OCI-LY3 (cell line): Measurements from ENCODE around the gene WFDC12.

Experiments used
- EZH2phosphoT487 ChIP-seq: fragments of 200-600 bp; shearing (Covaris generic); IDR thresholded peaks from 2 replicates; pipeline ENCODE4 v1.6.1; 2018; ENCODE audit warnings: antibody characterized with exemption, mixed run types, low read depth
- TF ChIP-seq, protein P1 (sequence below): fragments of 200-600, 300-600 bp; sonication (generic); IDR thresholded peaks from 2 replicates; pipeline ENCODE4 v1.5.1; 2014; ENCODE audit warnings: antibody characterized with exemption, low read length, low read depth

DNA sequence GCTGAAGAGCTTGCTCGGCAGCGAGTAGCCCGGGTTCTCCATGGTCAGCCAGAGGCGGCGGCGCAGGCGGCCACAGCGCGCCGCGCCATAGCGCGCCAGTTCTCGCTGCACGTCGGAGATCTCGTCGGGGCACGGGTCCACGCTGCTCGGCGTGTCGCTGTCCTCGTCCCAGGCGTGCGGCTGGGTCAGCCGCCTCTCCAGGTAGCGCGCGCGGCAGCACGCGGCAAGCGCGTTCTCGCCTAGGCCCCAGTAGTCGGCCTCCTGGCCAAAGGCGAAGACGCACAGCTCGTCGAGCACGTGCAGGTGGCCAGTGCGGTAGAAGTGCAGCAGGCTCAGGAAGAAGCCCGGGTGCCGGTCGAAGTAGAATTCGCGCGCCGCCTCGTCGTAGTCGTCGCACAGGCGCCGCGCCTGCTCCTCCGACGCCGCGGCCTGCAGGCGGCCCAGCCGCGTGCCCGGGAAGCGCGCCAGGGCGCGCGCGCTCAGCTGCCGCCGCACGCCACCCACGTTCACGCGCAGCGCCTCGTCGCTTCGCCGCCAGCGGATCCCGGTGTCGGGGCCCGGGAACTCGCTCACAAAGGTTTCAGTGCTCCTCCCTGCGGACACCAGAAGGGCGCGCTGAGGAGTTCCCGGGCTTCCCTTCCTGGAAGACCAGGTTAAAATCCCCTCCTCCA is 26.0 kb downstream of the WFDC12 start:
- TF ChIP-seq, protein P1, sequence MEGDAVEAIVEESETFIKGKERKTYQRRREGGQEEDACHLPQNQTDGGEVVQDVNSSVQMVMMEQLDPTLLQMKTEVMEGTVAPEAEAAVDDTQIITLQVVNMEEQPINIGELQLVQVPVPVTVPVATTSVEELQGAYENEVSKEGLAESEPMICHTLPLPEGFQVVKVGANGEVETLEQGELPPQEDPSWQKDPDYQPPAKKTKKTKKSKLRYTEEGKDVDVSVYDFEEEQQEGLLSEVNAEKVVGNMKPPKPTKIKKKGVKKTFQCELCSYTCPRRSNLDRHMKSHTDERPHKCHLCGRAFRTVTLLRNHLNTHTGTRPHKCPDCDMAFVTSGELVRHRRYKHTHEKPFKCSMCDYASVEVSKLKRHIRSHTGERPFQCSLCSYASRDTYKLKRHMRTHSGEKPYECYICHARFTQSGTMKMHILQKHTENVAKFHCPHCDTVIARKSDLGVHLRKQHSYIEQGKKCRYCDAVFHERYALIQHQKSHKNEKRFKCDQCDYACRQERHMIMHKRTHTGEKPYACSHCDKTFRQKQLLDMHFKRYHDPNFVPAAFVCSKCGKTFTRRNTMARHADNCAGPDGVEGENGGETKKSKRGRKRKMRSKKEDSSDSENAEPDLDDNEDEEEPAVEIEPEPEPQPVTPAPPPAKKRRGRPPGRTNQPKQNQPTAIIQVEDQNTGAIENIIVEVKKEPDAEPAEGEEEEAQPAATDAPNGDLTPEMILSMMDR: no peak
- TF ChIP-seq EZH2phosphoT487: no peak
